Neural progenitor cell (in vitro differentiated cells): ENCODE measurements around the gene BTRC.

Experiments
- CTCF ChIP-seq: fragments of 200-600 bp; sonication (generic); IDR thresholded peaks from 2 replicates; pipeline ENCODE4 v1.5.1; 2017; ENCODE audit warnings: antibody characterized with exemption, mild to moderate bottlenecking
- EZH2phosphoT487 ChIP-seq: fragments of 200-600 bp; sonication (generic); IDR thresholded peaks from 2 replicates; pipeline ENCODE4 v1.6.1; 2017; ENCODE audit warnings: antibody characterized with exemption

- TF ChIP-seq CTCF, result no peak
- no peak for TF ChIP-seq EZH2phosphoT487
These were observed 153.1 kb downstream of the BTRC start for GRCh38 chr10:101506829-101507661.
